ENCODE measurements around the gene PLEKHG1. TPM values are rescaled to one million over a fixed set of nuclear protein-coding genes. Genes with fewer than 3 reads are reported as not detected.

PLEKHG1 gene
- polyA plus RNA-seq, 2 of the 4 experiments (the other 2 are of a cell fraction) = 0.17 to 0.93 TPM

DNA sequence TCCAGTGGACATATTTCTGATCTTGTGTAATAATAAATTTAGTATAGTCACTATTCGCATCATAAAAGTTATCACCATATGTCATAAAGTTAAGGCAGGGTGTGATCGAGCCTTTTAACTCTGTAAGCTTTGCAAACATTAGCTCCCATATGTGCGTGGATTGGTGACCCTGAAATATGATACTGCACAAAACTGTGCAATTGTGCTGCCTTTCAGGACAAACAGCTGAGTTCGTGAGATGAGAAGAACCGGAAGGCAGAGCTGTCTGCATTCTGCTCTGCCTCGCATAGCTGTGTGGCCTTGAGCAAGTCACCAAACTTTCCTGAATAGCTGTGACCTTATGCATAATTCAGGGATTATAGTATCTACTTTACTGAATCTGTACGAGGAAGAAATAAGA, 3.2 kb upstream of the PLEKHG1 start (continued):
- TF ChIP-seq, protein P1, sequence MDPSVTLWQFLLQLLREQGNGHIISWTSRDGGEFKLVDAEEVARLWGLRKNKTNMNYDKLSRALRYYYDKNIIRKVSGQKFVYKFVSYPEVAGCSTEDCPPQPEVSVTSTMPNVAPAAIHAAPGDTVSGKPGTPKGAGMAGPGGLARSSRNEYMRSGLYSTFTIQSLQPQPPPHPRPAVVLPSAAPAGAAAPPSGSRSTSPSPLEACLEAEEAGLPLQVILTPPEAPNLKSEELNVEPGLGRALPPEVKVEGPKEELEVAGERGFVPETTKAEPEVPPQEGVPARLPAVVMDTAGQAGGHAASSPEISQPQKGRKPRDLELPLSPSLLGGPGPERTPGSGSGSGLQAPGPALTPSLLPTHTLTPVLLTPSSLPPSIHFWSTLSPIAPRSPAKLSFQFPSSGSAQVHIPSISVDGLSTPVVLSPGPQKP (IDR thresholded peaks at IDR 0.05; ENCODE audit: low read depth, low read length) = no peak

GRCh38 chr6:150598401-150598800, 1.3 kb upstream of the PLEKHG1 start:
- H3K4me3 ChIP-seq = no peak overlapping the region
- CTCF ChIA-PET = no interaction called here
- no peak for ATAC-seq
- no peak for DNase-seq (ENCODE audit: low read depth in 1 of 2, low spot score in 1 of 2)
- TF ChIP-seq CBX8 (IDR thresholded peaks at IDR 0.05) = no peak
- WGBS (ENCODE audit: missing lambda C conversion rate) = 60% methylated on average over 4 of the region's 4 CpGs
- POLR2A ChIA-PET = no interaction called here
- H3K27ac ChIP-seq = no peak overlapping the region
- no peaks in the 10 kb centered on the region for H3K9me3 ChIP-seq
- FAIRE-seq = no peak
- H3K4me1 ChIP-seq = no peaks in the 10 kb centered on the region; the same call in 2 of the 3 replicates
- H3K4me2 ChIP-seq = no peak overlapping the region

- TF ChIP-seq, protein P1 (IDR thresholded peaks at IDR 0.05; ENCODE audit: low read depth, low read length) = no peak
- TF ChIP-seq EHMT2 (IDR thresholded peaks at IDR 0.05; ENCODE audit: low read depth) (no peak), FOSL2 (IDR thresholded peaks at IDR 0.05) (no peak), FOSL2 (CRISPR knock-in tag; IDR thresholded peaks at IDR 0.05) (no peak), FOXS1 (CRISPR knock-in tag; IDR thresholded peaks at IDR 0.05) (no peak), HOXB5 (CRISPR knock-in tag; IDR thresholded peaks at IDR 0.05) (no peak), ATOH8 (CRISPR knock-in tag; IDR thresholded peaks at IDR 0.05; ENCODE audit: low read depth) (no peak), NR3C1 (IDR thresholded peaks at IDR 0.05) (no peak), CHD4 (IDR thresholded peaks at IDR 0.05; ENCODE audit: borderline replicate concordance) (no peak), BHLHE40 (IDR thresholded peaks at IDR 0.05; ENCODE audit: low read depth, low read length) (no peak), HOXA7 (CRISPR knock-in tag; IDR thresholded peaks at IDR 0.05) (no peak), CHD2 (IDR thresholded peaks at IDR 0.05; ENCODE audit: low read length, partially characterized antibody) (no peak), RAD21 (conservative IDR thresholded peaks at IDR 0.05 in 1 of 2, IDR thresholded peaks at IDR 0.05 in 1 of 2) (no peak), ZC3H11A (IDR thresholded peaks at IDR 0.05) (no peak), RARB (CRISPR knock-in tag; IDR thresholded peaks at IDR 0.05) (no peak), EHF (CRISPR knock-in tag; IDR thresholded peaks at IDR 0.05) (no peak), JUN (IDR thresholded peaks at IDR 0.05) (no peak)
- TF ChIP-seq, protein P2, sequence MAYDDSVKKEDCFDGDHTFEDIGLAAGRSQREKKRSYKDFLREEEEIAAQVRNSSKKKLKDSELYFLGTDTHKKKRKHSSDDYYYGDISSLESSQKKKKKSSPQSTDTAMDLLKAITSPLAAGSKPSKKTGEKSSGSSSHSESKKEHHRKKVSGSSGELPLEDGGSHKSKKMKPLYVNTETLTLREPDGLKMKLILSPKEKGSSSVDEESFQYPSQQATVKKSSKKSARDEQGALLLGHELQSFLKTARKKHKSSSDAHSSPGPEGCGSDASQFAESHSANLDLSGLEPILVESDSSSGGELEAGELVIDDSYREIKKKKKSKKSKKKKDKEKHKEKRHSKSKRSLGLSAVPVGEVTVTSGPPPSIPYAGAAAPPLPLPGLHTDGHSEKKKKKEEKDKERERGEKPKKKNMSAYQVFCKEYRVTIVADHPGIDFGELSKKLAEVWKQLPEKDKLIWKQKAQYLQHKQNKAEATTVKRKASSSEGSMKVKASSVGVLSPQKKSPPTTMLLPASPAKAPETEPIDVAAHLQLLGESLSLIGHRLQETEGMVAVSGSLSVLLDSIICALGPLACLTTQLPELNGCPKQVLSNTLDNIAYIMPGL (CRISPR knock-in tag; IDR thresholded peaks at IDR 0.05; ENCODE audit: borderline replicate concordance) = no peak
- POLR2A ChIA-PET = no interaction called here
- H3K4me2 ChIP-seq = no peak overlapping the region; the same call in 2 of the 3 replicates
- CTCF ChIA-PET = interaction anchor here (0.8 kb wide), 1 partner anchor 181 kb away, joined by 3 read pairs; no protein-coding TSS in a partner anchor
- no peaks in the 10 kb centered on the region for H3K9me3 ChIP-seq
- 55% methylated on average over 3 of the region's 3 CpGs for WGBS (ENCODE audit: missing lambda C conversion rate)
- H3K4me1 ChIP-seq = no peaks in the 10 kb centered on the region; the same call in 2 of the 3 replicates
- no peak for ATAC-seq
- FAIRE-seq = no peak
- no peak overlapping the region for H3K4me3 ChIP-seq
- H3K27ac ChIP-seq = no peak overlapping the region
- no peak for DNase-seq (ENCODE audit: low read depth in 1 of 2, low spot score in 1 of 2)
Observed at GRCh38 chr6:150598858-150599198, 857 bp upstream of the PLEKHG1 start.
